HG03097 (cell line): Measurements from ENCODE around the gene OSBPL1A.

Source experiments
- ATAC-seq: cut with Tn5 transposase; IDR thresholded peaks from one replicate; pipeline ENCODE4 v1.9.1; 2021; ENCODE audit not compliant: unreplicated experiment, low FRiP score

The OSBPL1A gene

DNA sequence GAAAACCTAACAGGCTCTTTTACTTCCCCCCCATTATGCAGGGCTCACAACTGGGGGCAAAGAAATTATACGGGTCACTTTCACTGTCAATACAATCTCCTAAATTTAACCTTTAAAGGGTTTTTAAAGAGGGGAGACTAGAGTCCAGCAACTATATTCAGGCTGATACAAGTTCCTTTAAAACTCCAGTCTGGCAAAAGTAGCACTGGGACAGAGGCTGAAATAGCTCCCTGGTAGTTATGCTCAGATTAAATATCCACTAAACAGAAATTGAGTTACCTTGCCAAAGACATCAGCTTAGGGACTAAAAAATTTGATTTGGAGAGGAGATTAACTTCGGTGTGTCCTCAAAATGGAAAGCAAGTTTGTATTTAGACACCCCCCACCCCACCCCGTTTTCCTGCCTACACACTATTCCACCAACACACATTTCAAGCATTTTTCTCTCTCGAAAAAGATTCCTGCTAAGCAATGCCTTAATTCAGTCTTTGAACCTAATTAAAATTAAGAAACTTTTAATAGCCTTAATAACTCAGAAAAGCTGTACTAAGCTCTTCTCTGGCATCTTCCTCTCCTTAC lies 127.2 kb downstream of the OSBPL1A start:
- ATAC-seq, result no peak

DNA sequence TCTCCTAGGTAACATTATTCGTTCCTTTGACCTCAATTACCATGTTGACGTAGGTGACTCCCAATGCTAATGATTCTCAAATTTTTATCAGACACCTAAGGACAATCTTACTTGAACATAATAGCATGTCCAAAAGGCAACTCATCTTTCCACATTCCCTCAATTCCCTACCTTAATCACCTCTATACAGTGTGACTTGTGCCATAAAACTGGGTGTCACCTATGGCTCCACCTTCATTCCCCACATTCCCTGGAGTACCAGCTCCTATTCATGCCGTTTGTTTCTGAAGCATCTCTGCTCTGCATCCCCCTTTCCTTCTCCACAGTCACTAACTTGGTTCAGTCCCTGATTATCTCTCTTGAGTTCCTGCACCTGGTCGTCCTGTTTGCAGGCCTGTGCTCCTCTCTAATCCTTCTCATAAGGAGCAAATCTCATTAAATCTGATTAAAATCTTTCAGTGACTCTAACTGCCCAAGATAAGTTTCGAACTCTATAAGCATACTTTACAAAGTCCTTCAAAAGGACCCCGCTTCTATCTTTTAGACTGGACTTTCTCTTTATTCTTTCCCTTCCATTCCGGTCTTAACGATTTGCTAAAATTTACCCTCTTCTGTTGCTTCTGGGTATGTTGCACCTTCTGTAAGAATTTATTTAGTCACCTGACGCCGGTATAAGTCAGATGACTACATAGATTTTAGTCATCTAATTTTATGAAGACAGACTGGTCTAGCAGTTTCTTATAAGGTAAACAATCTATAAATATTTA lies 128.7 kb downstream of the OSBPL1A start:
- ATAC-seq, result no peak

DNA sequence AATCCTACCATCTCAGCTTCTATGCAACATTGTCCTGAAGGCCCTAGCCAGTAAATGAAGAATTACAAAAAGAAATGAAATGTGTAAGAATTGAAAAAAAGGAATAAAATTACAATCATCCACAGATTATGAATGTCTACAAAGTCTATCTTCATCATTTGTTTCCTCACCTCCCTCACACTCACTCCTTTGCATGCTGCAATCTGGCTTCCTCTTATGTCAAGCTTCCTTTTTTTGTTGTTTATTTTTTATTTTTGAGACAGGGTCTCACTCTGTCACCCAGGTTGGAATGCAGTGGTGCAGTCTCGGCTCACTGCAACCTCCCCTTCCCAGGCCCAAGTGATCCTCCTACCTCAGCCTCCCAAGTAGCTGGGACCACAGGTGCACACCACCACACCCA lies 129.7 kb downstream of the OSBPL1A start:
- no peak for ATAC-seq

DNA sequence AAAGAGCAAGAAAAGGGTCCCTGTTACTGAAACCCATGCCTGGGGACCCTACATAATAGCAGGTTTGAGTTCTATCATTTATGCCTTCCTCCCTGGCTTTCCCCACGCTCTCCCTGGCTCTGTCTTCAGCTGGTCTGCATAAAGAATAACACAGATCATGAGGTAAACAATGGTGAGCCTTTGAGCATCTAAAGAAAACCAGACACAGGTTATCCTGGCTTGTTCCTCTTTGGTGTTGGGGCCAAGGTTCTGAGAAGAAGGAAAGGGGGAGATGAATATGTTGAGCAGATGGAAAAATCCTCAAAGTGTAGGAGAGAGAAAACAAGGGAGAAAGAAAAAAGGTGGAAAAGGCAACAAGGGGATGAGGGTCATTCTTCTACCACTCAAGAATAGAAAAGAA lies 131.5 kb downstream of the OSBPL1A start:
- no peak for ATAC-seq

DNA sequence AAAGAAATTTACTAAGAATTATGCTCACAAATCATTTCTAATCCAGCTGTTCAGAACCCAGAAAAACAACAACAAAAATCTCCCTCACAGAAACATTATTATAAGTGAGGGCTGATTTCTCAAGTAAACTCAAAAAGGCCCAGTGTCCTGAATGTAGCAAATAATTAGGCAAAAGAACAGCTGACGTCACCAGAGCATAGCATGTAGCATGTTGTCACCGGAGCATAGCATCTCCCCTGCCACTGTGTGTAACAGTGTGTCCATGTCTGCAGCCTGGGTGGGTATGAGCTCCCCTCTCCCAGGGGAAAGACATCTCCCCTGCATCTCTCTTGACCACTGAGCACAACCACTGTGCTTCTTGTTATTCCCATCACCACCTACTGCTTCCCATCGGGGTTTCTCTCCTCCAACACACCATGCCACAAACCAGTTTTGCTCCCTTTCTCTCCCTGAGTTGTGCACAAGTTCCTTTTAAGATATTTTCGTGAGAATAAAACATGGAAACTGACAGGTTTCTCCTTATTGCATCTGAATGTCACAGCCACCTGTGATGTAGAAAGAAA lies 132.0 kb downstream of the OSBPL1A start:
- ATAC-seq, result no peak

DNA sequence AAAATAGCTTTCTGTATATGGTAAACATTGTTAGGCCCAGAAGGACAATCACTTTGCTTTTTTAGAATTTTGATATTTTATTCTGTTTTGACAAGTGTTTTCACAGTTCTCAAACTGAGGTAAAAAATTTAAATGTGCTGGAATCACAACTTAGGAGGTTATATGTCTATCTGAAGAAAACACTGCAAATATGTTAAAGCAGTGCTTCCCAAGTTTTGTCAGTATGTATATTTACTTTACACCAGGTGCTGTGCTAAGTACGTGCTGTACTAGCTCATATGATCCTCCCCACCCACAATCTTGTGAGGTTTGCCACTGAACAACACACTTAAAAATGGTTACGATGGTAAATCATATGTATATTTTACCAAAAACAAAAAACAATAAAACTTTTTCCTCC lies 134.6 kb downstream of the OSBPL1A start:
- no peak for ATAC-seq

DNA sequence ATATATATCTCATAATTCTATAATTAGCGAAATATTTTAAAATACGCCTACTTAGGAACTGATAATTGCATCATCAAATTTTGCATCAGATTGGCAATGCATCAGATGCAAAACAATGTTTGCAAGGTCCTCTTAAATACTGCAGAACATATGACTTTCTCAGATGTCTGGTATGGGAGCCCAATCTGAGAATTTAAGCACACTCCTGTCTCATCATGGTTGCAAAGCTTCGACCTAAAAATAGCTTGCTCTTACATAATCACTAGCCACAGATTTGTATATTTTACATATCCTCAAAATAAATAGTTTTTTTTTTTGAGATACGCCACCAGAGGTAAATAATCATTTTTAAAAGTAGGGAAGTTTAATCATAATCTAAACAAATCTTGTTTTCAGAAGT lies 135.5 kb downstream of the OSBPL1A start:
- ATAC-seq, result no peak

DNA sequence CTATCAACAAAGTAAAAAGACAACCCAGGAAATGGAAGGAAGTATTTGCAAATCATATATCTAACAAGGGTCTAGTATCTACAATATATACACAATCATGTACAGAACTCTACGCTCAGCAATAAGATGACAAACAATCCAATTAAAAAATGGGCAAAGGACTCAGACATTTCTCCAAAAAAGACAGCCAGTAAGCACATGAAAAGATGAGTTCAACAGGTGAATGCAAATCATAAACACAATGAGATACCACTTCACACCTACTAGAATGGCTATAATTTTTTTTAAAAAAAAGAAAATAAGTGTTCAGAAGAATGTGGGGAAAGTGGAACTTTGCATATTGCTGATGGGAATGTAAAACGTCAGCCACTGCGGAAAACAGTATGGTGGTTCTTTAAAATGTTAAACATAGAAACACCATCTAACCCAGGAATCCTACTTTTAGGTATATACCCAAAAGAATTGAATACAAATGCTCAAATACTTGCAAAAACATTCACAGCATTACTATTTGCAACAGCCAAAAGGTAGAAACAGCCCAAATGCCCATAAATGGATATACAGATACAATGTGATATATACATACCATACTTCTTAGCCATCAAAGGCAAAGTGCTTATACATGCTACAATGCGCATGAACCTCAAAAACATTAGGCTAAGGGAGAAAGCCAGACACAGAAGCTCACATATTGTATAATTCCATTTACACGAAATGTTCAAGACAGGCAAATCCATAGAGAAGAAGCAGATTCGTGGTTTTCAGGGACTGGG lies 137.6 kb downstream of the OSBPL1A start:
- ATAC-seq, result no peak

DNA sequence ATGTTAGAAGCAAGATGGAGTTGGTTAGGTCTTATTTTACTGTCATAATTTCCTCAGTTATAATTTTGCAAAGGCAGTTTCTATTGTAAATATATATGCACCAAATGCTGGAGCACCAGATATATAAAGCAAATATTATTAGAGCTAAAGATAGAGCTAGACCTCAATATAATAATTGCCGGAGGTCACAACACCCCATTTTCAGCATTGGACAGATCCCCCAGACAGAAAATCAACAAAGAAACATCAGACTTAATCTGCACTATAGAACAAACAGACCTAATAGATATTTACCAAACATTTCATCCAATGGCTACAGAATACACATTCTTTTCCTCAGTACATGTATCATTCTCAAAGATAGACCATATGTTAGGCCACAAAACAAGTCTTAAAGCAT lies 143.6 kb downstream of the OSBPL1A start:
- ATAC-seq, result no peak

DNA sequence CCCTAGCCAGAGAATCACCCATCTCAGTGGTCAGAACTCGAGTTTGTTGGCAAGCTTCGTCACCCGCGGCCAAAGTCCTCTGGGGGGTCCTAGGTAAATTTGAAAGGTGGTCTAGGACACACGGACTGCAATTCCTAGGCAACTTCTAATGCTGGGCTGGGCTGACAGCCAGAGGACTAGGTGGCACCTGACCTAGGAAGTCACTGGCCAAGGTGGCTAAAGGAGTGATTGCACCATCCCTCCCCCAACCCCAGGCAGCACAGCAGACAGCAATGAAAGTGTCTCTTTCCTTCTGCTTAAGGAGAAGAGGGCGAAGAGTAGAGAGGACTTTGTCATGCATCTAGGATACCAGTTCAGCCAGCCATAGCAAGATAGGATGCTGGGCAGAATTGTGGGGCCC lies 147.9 kb downstream of the OSBPL1A start:
- no peak for ATAC-seq

DNA sequence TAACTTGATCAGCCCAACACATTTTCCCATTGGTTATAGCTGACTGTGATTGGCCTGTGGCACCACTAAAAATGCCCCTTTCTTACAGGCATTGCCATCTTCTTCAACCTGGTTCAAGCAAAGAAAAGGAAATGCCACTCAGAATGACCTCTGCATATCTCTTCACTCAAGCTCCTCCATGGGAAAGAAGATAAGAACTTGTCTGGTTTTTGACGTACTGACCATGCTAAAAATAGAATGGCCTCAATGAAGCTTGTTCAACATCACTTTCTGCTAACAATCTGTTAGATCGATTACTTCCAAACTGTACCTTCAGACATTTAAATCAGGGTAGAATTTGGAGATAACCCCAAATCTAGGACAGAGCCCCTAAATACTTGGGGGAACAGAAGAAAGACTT lies 149.3 kb downstream of the OSBPL1A start:
- no peak for ATAC-seq

DNA sequence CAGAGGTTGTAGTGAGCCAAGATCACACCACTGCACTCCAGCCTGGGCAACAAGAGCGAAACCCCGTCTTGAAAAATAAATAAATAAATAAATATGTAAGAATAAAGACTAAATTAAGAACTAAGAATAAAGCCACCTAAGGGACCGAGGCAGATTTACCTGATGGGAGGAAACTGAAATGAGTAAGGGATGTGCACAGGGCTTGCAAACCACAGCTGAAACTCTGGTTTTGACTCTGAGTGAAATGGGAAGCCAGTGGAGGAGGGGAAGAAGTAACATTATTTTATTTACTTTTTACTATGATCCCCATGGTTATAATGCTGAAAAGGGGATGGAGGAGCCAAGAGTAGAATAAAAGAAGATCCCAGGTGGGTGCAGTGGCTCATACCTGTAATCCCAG lies 151.5 kb downstream of the OSBPL1A start:
- no peak for ATAC-seq

DNA sequence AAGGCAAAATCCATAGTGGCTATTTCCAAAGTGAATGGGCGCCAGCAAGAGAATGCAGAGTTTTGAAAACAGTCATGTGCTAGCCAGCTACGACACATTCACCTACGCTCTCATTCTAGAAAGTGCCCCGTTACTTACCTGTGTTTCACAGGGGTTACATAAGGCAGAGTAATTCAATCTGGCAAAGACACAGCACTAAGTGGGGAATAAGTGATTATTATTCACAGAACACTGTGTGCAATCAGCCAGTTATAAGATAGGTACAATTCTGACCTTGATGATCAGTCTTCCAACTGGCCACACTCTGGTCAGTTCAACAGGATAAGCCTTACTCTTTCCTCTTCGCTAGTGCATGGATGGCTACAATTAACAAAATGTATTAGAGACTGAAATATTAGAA lies 152.9 kb downstream of the OSBPL1A start:
- ATAC-seq, result no peak

DNA sequence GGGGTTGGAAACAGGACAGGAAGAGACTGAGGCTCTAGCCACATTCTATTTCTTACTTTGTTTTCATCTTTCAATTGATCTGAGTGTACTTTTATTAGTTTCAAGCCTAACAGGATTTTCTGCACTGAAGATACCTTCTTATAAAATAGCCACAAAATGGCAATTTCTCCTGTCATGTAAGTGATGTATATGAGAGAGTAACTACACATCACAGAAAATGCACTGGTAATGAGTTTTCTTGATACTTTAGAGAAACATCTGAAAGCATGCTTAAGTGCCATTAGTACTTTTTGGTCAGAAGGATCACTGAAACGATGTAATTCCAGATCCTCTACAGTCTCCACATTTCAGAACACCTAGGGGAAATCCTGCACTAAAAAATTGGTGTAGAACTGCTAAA lies 153.9 kb downstream of the OSBPL1A start:
- no peak for ATAC-seq

DNA sequence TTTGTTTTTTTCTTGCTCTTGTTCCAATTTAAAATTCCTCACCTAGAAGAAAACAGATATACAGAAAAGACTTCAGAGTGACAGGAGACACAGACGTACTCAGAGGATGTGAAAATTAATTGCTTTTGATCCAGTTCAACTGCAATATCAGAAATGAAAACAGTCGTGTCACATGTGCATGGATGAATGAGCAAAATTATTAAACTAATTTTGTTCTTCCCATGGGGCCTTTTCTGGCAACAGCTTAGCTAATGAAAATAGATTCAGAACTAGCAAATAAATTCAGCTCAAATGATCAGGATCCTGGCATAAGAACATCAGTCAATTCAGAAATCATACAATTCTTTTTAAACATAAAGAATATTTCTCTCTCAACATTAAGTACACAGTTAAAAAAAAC lies 158.3 kb downstream of the OSBPL1A start:
- no peak for ATAC-seq

DNA sequence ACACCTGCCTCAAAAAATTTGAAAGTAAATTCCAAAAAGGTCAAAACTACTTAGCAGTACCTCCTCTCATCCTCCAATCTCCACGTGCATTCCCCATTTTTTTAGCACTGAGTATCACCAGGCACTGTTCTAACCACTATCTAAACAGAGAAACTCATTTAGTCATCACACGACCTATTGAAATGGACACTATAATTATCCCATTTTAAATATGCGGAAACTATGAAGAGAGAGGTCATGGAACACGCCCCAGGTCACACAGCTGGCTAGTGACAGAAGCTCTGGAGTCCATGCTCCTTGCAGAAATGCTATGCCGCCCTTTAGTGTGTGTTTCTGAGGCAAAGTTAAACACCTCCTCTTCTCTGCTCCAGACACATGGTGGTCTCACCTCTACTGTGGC lies 159.2 kb downstream of the OSBPL1A start:
- no peak for ATAC-seq

DNA sequence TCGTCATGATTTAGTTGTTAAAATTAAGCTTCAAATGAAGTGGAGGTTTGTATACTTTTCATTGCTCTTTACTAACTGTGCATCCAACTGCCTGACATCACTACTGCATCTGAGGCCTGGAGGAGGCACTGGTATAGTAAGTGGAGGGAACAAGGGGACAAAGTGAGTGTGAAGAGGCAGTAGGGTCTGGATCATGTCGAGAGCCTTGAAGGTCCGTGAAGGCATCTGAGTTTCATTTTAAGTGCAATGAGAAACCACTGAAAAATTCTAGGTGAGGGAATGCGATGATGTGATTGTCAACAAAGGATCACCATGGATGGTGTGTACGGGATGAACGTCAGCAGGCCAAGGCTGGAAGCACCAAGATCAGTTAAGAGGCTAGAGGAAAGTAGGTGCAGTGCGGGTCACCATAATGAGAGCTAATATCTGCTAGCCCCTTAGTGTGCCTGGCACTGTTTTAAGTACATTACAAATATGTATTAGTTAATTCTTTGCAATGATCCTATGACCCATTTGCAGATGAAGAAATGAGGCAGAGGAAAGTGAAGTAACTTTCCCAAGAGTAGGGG lies 162.7 kb downstream of the OSBPL1A start:
- ATAC-seq, result no peak

DNA sequence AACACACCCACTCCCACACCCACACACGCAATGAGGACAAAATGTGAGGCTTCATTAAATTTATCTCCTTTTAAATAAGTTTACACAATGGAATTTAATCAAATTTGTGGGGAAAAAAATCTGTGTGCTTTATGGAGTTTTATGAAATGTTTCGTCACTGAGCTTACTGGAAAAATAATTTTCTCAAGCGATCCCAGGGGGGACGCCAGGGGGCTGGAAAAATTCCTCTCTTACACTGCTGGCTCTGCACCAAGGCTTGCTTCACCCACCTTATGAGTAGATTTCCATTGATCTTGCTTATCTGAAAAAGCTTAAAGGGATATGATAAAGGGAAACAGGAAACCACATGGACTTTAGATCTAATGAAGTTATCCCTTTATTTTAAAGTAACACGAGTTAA lies 163.3 kb downstream of the OSBPL1A start:
- no peak for ATAC-seq

DNA sequence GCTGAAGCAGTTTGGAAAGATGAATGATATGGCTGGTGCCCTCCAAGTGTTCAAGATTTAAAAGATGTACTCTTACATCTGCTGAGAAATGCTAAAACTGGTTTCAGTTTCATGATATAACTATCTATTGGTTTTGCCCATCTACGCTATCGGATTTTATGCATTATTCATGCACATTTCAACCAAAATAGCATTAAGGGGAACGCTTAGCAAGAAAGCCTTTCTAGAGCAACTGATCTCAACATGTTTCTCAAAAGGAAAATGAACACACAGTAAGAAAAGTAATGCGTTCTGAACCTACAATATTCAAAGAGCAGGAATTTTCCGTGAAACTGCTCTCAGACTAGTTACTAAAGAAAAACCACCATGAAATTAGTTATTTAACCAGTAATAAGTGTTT lies 164.8 kb downstream of the OSBPL1A start:
- no peak for ATAC-seq

DNA sequence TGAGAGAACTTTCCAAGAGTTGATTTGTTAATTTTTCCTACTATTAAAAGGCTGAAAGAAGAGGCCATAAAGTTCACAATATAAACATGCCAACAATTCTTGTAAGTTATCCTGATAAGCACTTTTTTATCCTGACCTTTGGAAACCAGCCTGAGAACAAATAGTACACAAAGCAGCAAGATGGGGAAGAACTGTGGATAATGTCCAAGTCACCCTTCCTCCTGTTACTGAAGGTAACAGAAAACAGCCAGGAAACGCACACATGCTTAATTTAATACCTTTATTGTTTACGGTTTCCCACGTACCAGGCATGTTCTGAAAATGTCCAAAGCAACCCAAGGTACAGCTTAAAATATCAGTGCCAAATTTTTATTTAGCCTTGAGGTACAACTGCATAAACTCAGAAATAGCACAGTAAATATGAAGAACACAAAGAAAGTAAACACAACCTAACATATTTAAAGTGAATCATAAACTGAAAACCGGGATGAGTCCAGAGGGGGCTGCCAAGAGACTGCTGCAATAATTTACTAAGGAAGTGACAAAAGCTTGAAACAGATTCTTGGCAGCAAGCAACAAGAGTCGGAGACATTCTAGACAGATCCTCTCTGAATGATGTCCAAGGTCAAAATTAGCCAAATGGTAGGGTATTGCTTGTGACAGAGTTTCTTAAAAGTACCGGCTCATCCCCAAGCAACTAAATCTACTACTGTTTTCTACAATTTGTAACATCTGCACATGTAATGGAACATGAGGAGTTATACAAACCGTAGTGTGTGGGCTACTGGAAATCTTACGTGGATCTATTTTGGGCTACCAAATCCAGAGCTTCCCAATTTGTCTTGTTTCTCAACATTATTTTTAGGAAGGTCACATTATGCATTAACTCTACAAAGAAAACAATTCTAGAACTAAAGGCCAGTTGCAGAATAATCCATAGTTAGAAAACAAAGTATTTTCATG lies 165.6 kb downstream of the OSBPL1A start:
- ATAC-seq, result no peak
